IMR-90 (cell line): ENCODE data around the gene ZNF701. TPM values are rescaled to one million over a fixed set of nuclear protein-coding genes. Genes with fewer than 3 reads are reported as not detected.
A peak's percentile ranks its signal among the peaks of the same experiment; 100 is the strongest.

ENCODE experiments used
- ATAC-seq: fragments of 200-7000 bp; cut with Tn5 transposase; 2 replicates; pipeline ENCODE4 v1.9.1; 2020; ENCODE audit warnings: low read depth, mild to moderate bottlenecking, moderate library complexity
- BruUV-seq: library from RNA; stranded (reverse); fragments of 400-500 nt; replicated peaks from 2 replicates; lab custom pipeline; 2021; lab: Mats Ljungman, UMichigan
- CTCF ChIA-PET: fragments of 300-600 bp; formaldehyde crosslinking; extraction: SDS; loops from one replicate; lab custom pipeline; 2021; ENCODE audit warnings: antibody characterized with exemption; lab: Yijun Ruan, JAX
- POLR2A ChIA-PET: fragments of 300-600 bp; sonication (Branson Sonifier 250); formaldehyde crosslinking; loops from one replicate; lab custom pipeline; 2022; ENCODE audit warnings: antibody characterized with exemption; ENCODE audit not compliant: unreplicated experiment; lab: Charles Lee
- DNase-seq: peaks from one replicate; pipeline ENCODE4 v3.0.0; 2013
- H2AFZ ChIP-seq: replicated peaks from 2 replicates; pipeline ENCODE3; 2013; ENCODE audit warnings: low read length, mild to moderate bottlenecking; ENCODE audit not compliant: poor library complexity
- H2AK5ac ChIP-seq: 2 replicates; pipeline ENCODE4 v1.6.1; 2013; ENCODE audit warnings: low read depth, low read length, inconsistent platforms
- H2AK9ac ChIP-seq: replicated peaks from 2 replicates; pipeline ENCODE3; 2013; ENCODE audit warnings: mild to moderate bottlenecking, low read depth, low read length, moderate library complexity; ENCODE audit not compliant: poor library complexity
- H2BK120ac ChIP-seq: 2 replicates; pipeline ENCODE4 v1.6.1; 2013; ENCODE audit warnings: low read depth, low read length, inconsistent platforms
- H2BK15ac ChIP-seq: 3 replicates; pipeline ENCODE4 v1.6.1; 2013; ENCODE audit warnings: low read depth, low read length, inconsistent platforms
- H2BK20ac ChIP-seq: 2 replicates; pipeline ENCODE4 v1.6.1; 2013; ENCODE audit warnings: low read depth, mild to moderate bottlenecking, inconsistent platforms, low read length, moderate library complexity
- H2BK5ac ChIP-seq: 2 replicates; pipeline ENCODE4 v1.6.1; 2013; ENCODE audit warnings: mild to moderate bottlenecking, low read depth, low read length, inconsistent platforms; ENCODE audit not compliant: poor library complexity, severe bottlenecking
- H3K14ac ChIP-seq: replicated peaks from 2 replicates; pipeline ENCODE4 v1.6.1; 2013; ENCODE audit warnings: low read depth, low read length, inconsistent platforms
- H3K18ac ChIP-seq: 2 replicates; pipeline ENCODE4 v1.6.1; 2013; ENCODE audit warnings: low read depth, low read length, control low read depth
- H3K23ac ChIP-seq: 2 replicates; pipeline ENCODE4 v1.6.1; 2013; ENCODE audit warnings: low read depth, low read length, inconsistent platforms
- H3K27ac ChIP-seq: 2 replicates; pipeline ENCODE4 v1.5.1; 2013; ENCODE audit warnings: mild to moderate bottlenecking, control low read depth, low read length; ENCODE audit not compliant: insufficient read depth
- H3K27me3 ChIP-seq: 2 replicates; pipeline ENCODE4 v1.6.1; 2013; ENCODE audit warnings: low read length; ENCODE audit not compliant: control insufficient read depth, insufficient read depth
- H3K36me3 ChIP-seq: 2 replicates; pipeline ENCODE4 v1.6.1; 2013; ENCODE audit warnings: low read length, mixed read lengths; ENCODE audit not compliant: control insufficient read depth, insufficient read depth
- H3K4ac ChIP-seq: 2 replicates; pipeline ENCODE4 v1.6.1; 2013; ENCODE audit warnings: low read depth, low read length, inconsistent platforms
- H3K4me1 ChIP-seq: 2 replicates; pipeline ENCODE4 v1.6.1; 2013; ENCODE audit warnings: low read length, mixed read lengths; ENCODE audit not compliant: control insufficient read depth, insufficient read depth
- H3K4me2 ChIP-seq: 2 replicates; pipeline ENCODE4 v1.6.1; 2013; ENCODE audit warnings: low read depth, mild to moderate bottlenecking, control low read depth, low read length, moderate library complexity
- H3K4me3 ChIP-seq: 2 replicates; pipeline ENCODE4 v1.5.1; 2013; ENCODE audit warnings: low read depth, mild to moderate bottlenecking, control low read depth, low read length, moderate library complexity; ENCODE audit not compliant: insufficient read depth
- H3K56ac ChIP-seq: 2 replicates; pipeline ENCODE4 v1.6.1; 2013; ENCODE audit warnings: low read length, inconsistent platforms; ENCODE audit not compliant: insufficient read depth; ENCODE audit errors: extremely low read depth
- H3K79me1 ChIP-seq, 2 experiments: 2 replicates each; pipeline ENCODE4 v1.6.1; 2013; ENCODE audit warnings: low read length in 2 of 2, inconsistent platforms in 1 of 2, low read depth in 1 of 2
- H3K9ac ChIP-seq: 2 replicates; pipeline ENCODE4 v1.6.1; 2013; ENCODE audit warnings: low read depth, low read length, control low read depth
- H3K9me1 ChIP-seq: 2 replicates; pipeline ENCODE4 v1.6.1; 2013; ENCODE audit warnings: low read length, inconsistent platforms; ENCODE audit not compliant: insufficient read depth
- H3K9me3 ChIP-seq: 2 replicates; pipeline ENCODE4 v1.6.1; 2013; ENCODE audit warnings: low read length; ENCODE audit not compliant: control insufficient read depth, insufficient read depth
- H4K20me1 ChIP-seq: 2 replicates; pipeline ENCODE4 v1.6.1; 2013; ENCODE audit warnings: low read length, inconsistent platforms; ENCODE audit not compliant: insufficient read depth
- H4K5ac ChIP-seq: 2 replicates; pipeline ENCODE4 v1.6.1; 2013; ENCODE audit warnings: mild to moderate bottlenecking, low read depth, low read length, control low read depth
- H4K8ac ChIP-seq, 2 experiments: 2 replicates each; pipeline ENCODE4 v1.6.1; 2013; ENCODE audit warnings: low read depth in 2 of 2, low read length in 2 of 2, control low read depth in 1 of 2, inconsistent platforms in 1 of 2
- H4K91ac ChIP-seq: 2 replicates; pipeline ENCODE4 v1.6.1; 2013; ENCODE audit warnings: low read depth, low read length, inconsistent platforms; ENCODE audit not compliant: insufficient read depth
- CEBPB ChIP-seq: IDR thresholded peaks from 2 replicates; pipeline ENCODE4 v1.6.1; 2012; ENCODE audit warnings: low read depth, low read length, improper control_type of control experiment
- CTCF ChIP-seq: conservative IDR thresholded peaks from 2 replicates; pipeline ENCODE4 v1.5.1; 2012; ENCODE audit warnings: mild to moderate bottlenecking, low read depth, low read length, improper control_type of control experiment
- MAFK ChIP-seq: IDR thresholded peaks from 2 replicates; pipeline ENCODE4 v1.6.1; 2012; ENCODE audit warnings: low read depth, low read length, improper control_type of control experiment
- MXI1 ChIP-seq: IDR thresholded peaks from 2 replicates; pipeline ENCODE4 v1.6.1; 2012; ENCODE audit warnings: low read depth, mild to moderate bottlenecking, low read length, moderate library complexity, borderline replicate concordance
- SMC3 ChIP-seq: fragments of 150-350 bp; IDR thresholded peaks from 2 replicates; pipeline ENCODE4 v1.6.1; 2016; ENCODE audit warnings: low read depth, mild to moderate bottlenecking, antibody characterized with exemption, low read length, moderate library complexity
- WGBS, 2 experiments: methylation state at CpG; one replicate each; pipeline versions ENCODE4 v1.1.5 to v1.1.7; 2013; ENCODE audit warnings: missing lambda C conversion rate in 2 of 2; ENCODE audit not compliant: insufficient read length in 1 of 2; ENCODE audit errors: extremely low coverage in 2 of 2; 5-methylcytosine and 5-hydroxymethylcytosine counted together
- dilution Hi-C: fragments of 300-500 bp; cut with HindIII; formaldehyde crosslinking; loops from one replicate; pipeline ENCODE4 v1.14.3; 2018; ENCODE audit warnings: low sequenced_read_pairs; ENCODE audit not compliant: unreplicated experiment
- in situ Hi-C: fragments of 300-500 bp; cut with MboI; formaldehyde crosslinking; loops from 3 replicates; pipeline ENCODE4 v1.14.3; 2019; ENCODE audit warnings: low sequenced_read_pairs, inconsistent platforms, mixed read lengths
- intact Hi-C: fragments of 100-400 bp; cut with micrococcal nuclease; formaldehyde crosslinking; loops from 2 replicates; pipeline ENCODE4 v1.10.0; 2022
- polyA plus RNA-seq, 3 experiments: library from polyadenylated mRNA; depleted of rRNA; stranded (reverse); fragments of >200 nt; gene quantifications; 2 replicates each; pipeline ENCODE4 v1.2.3, GENCODE V29; 2012; ENCODE audit warnings: low replicate concordance in 1 of 3
- total RNA-seq: library from RNA; depleted of rRNA; stranded (reverse); fragments of >200 nt; gene quantifications from 2 replicates; pipeline ENCODE4 v1.2.3, GENCODE V29; 2012

ZNF701 gene
- total and polyA plus RNA-seq, 2 of the 4 experiments (the other 2 are of a cell fraction): 3.8 to 12.2 TPM

- Histone ChIP-seq H3K18ac (no peak overlapping the region), H3K36me3 (peaks cover 52% of the 10 kb centered on the region), H3K23ac (no peak overlapping the region), H2AFZ (no peak overlapping the region), H2BK5ac (no peak overlapping the region), H4K8ac (no peak overlapping the region), H2BK120ac (no peak overlapping the region), H3K9me1 (no peaks in the 10 kb centered on the region), H3K56ac (no peak overlapping the region), H2BK20ac (no peak overlapping the region), H2AK9ac (no peak overlapping the region), H3K27ac (no peak overlapping the region), H3K4me3 (no peak overlapping the region), H3K4me1 (no peaks in the 10 kb centered on the region), H2AK5ac (no peak overlapping the region), H3K9ac (no peak overlapping the region), H3K4ac (no peak overlapping the region), H3K27me3 (no peaks in the 10 kb centered on the region), H4K91ac (no peak overlapping the region), H4K20me1 (no peaks in the 10 kb centered on the region), H3K79me1 (peaks cover 0 to 6% of the 10 kb centered on the region in 2 experiments; a peak in 2 of 4 replicates), H4K5ac (no peak overlapping the region), H3K4me2 (no peak overlapping the region), H3K9me3 (peaks cover 77% of the 10 kb centered on the region), H3K14ac (no peak overlapping the region), H2BK15ac (no peak overlapping the region)
- no peak for TF ChIP-seq MXI1
- TF ChIP-seq CEBPB: peak; percentile 26; the same call in 1 of the 2 replicates
- TF ChIP-seq CTCF: no peak
- no peak for TF ChIP-seq SMC3
- TF ChIP-seq MAFK: no peak
- no TSS peak for BruUV-seq
- ATAC-seq (no peak), DNase-seq (no peak)
- ChIA-PET CTCF (interaction anchor here (0.5 kb wide), 1 partner anchor 12 kb away, joined by 3 read pairs; no protein-coding TSS in a partner anchor), POLR2A (no interaction called here)
- WGBS, 2 experiments: 100% methylated on average over 5 of the region's 15 CpGs; no CpG with 5 or more reads in 1 of the 2 experiments
- dilution Hi-C loops: no loop called here
- in situ Hi-C loops: no loop called here
- intact Hi-C loops: no loop called here
These were observed 15.7 kb upstream of the ZNF701 start for GRCh38 chr19:52554216-52554971.
